HG03378 (cell line): ENCODE measurements around the gene RAP2A.

Experiments
- ATAC-seq: cut with Tn5 transposase; IDR thresholded peaks from one replicate; pipeline ENCODE4 v1.9.1; 2021; ENCODE audit warnings: mild to moderate bottlenecking, moderate library complexity; ENCODE audit not compliant: unreplicated experiment

The RAP2A gene

DNA sequence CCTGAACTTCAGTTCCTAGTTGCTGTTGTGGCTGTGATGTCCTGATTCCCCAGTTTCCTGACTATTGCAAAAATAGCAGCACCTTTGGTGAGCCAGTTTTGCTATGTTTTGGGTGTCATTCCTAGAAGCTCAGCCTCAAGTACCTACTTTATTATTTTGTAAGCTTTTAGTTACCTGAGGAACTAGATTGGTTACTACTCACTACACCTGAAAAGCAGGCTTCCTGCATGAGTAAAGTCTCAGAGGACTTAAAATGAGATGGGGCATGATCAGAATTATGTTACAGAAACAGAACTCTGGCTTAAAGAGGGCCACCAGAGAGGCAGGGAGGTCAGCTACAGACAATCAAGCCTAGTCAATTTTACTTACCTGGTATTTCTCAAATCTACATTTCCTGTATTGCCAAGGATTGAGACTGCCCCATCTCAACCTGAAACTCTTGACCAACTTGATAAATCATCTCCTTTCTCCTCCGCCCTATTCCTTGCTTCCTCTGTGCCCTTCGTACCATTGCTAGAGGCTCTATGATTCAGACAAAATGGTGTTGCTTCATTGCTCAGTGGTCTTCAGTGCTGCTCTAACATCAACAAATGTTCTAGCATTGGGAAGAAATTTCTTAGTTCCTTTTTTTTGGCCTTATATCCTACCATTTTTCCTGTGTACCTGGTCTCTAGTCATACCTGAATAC lies 58.9 kb downstream of the RAP2A start:
- no peak for ATAC-seq

DNA sequence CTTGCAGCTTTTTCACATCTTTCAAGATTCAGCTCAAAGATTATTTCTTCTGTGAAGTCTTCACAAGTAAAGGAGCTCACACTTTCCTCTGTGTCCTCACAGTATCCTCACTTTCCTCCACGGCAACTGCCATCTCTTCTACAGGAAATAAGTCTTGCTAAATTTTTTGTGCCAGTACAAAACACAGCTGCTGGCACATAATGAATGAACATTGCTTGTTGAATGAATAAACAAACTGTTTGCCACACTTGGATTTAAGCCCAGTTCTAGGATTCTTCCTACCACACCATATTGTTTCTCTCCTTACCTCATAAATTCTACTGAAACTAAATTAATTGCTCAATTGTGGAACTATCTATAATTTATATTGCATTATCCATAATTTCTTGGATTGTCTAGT lies 59.5 kb downstream of the RAP2A start:
- no peak for ATAC-seq

- no peak for ATAC-seq
These were observed 61.7 kb downstream of the RAP2A start for GRCh38 chr13:97495678-97496077.

- no peak for ATAC-seq
These were observed 62.5 kb downstream of the RAP2A start for GRCh38 chr13:97496511-97496910.

- ATAC-seq, result no peak
These were observed 63.4 kb downstream of the RAP2A start for GRCh38 chr13:97497400-97497799.

- no peak for ATAC-seq
These were observed 64.5 kb downstream of the RAP2A start for GRCh38 chr13:97498419-97498818.

DNA sequence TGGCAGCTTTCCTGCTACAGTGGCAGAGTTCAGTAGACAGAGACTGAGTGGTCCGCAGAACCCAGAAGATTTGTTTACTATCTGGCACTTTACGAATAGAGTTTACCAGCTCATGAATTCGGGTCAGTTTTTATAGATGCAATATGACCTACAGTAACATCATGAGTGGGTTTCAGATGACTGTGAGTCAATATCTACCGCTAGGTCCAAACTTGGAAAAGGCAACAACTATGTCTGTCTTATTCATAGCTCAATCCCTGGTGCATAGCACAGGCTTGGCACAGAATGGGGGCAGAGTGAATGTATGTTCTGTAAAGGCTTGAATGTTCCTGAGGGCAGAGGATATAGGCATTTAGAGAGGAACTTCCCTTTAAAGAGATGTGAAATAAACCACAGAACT lies 65.2 kb downstream of the RAP2A start:
- no peak for ATAC-seq

DNA sequence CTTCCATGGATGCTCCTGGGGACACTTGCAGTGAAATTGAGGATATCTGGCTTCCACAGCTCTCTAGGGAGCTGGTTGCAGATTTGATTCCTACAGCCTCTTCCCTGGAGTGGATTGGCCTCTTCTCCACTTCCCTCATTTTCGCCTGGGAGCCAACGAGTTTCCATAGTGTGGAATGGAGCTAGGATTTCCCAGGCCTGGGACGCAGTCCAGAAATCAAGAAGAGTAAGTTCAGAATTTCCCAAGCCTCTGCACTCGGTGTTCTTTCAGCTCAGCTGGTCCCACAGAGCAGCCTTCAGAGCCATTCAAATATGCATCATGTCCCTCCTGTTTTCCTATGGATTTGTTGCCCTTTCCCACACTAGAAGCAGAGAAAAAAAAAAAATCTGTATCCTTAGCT lies 68.2 kb downstream of the RAP2A start:
- no peak for ATAC-seq

GRCh38 chr13:97502706-97503105 lies 68.7 kb downstream of the RAP2A start:
- no peak for ATAC-seq

GRCh38 chr13:97505017-97505416 lies 71.0 kb downstream of the RAP2A start:
- peak; percentile 75 for ATAC-seq

DNA sequence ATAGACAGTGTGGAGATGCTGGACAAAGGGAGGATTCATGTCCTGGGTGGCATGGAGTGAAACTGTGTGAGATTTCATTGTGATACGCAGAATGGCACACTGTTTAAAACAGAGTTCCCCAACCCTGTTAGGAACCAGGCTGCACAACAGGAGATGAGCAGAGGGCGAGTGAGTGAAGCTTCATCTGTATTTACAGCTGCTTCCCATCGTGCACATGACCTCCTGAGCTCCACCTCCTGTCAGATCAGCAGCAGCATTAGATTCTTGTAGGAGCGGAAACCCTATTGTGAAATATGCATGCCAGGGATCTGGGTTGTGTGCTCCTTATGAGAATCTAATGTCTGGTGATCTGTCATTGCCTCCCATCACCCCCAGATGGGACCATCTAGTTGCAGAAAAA lies 72.5 kb downstream of the RAP2A start:
- ATAC-seq, result no peak

DNA sequence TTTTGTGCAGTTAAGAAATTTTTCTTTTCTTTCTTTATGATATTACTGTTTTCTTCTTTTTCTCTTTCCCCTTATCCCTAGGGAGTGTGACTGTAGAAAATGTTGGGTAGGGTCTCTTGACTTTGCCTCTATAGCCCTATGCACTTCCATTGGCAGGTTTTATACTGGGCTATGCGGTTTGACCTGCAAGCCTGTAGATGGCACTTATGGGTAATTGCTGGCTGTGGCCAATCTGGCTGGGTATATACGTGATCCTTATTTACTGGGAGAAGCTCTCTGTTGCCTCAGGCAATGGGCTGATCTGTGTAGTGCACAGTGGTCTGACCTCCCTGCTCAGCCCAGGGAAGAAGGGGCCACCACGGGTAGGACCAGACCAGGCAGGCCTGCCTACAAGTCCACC lies 78.8 kb downstream of the RAP2A start:
- no peak for ATAC-seq

DNA sequence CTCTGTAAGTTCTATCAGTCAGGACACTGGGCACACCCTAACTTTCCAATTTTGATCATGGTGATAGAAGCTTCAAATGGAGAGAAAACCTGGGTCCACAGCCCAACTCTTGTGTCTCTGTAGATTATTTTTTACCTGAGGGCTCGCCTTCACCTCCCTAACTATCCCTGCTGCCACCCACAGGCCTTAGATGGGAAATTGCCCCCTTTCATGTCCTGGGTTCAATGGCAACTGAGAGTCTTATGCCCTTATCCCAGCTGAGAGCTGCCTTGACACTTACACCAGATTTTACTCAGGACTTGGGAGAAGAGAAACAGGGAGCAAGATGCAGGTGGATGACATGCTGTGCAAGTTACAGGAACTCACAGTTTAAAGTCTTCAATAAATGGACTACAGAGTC lies 81.7 kb downstream of the RAP2A start:
- no peak for ATAC-seq

GRCh38 chr13:97517967-97518366 lies 84.0 kb downstream of the RAP2A start:
- ATAC-seq, result no peak
